ENCODE measurements around the gene LYZ.

The LYZ gene

DNA sequence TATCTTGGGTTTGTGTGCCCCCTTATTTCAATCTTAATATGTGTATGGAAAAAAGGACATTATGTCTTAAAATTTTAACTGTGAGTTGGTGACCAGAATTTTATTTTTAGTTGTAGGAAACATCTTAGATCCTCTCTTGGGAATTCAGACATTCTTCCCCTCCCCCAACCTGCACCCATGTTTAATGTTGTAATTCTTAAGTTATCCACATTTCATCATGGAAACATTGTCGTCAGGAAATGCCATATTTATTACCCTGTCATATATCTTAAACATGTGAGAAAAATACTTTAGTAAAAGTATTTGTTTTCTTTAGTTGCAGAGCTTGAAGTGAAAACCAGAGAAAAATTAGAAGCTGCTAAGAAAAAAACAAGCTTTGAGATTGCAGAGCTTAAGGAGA is 41.6 kb downstream of the LYZ start:
- DNase-seq: no peak

DNA sequence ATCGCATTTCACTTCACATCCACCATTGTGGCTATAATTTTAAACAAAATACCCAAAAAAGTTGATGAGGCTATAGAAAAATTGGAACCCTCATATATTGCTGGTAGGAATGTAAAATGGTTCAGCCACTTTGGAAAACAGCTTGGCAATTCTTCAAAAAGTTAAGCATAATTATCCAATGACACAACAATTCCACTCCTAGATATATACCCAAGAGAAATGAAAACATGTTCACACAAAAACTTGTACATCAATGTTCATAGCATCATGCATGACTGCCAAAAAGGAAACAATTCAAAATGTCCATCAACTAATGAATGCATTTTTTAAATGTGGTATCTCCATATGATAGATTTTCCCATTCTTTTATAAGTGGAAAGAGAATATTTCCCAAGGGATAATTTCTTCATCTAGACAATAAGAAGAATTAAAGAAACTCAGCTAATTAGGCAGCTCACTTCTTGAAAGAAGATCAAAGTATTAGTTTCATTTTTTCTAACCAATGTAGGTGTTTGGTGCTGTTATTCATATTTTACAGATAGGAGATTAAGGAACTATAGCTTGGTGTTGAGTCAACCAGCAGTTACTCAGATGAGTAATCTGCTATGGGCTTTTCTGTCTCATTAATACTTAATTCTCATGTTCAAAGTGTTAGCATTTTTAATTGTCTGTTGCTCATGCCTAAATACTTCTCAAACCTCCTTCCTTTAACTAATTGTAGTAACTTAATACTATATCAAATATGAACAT is 44.2 kb downstream of the LYZ start:
- DNase-seq: no peak

DNA sequence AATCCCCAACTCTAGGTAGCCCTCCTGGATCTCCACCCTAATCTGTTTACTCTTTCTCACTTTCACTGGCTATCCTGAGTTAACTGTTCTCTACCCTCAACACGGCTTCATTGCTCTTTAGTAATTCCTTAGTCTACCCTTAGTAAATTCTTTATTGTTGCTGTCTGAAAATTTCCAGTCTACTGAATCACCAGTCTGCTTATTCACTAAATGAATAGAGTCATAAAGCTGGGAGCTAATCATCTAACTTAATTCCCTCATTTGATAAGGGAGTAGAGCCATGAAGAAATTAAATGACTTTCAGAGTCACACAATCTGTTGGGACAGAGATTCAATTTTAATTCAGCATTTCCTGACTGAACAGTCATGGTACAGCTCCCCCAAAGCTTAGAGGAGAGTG is 47.9 kb downstream of the LYZ start:
- no peak for DNase-seq

- DNase-seq: no peak
Measured at GRCh38 chr12:69396963-69397362, 48.8 kb downstream of the LYZ start.

- no peak for DNase-seq
Measured at GRCh38 chr12:69397978-69398377, 49.8 kb downstream of the LYZ start.

DNA sequence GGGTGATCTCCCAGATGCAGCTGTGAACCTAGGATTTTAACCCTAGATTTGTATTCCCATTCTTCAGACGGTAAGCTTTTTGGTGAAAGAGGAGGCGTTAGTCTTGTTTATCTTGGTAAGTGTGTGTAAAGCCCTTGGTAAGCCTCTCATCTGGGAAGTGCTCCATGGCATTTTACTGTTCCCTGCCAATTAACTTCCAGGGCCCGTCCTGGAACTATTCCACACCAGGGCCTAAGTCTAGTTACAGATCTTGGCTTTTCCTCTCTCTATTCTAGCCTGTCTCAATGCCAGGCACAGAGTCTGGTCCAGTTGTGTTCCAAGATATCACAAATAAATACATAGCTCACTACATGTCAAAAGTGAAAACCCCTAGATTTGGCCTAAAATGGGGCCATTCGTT is 53.8 kb downstream of the LYZ start:
- DNase-seq: peak in 1 of 2 experiments; percentile 46
